ENCODE results near the gene ZNF614.
"Not testable (repeated sequence)": the region's sequence is repeated elsewhere in the genome, so short reads cannot be mapped to it uniquely, and the experiment has no call there.

DNA sequence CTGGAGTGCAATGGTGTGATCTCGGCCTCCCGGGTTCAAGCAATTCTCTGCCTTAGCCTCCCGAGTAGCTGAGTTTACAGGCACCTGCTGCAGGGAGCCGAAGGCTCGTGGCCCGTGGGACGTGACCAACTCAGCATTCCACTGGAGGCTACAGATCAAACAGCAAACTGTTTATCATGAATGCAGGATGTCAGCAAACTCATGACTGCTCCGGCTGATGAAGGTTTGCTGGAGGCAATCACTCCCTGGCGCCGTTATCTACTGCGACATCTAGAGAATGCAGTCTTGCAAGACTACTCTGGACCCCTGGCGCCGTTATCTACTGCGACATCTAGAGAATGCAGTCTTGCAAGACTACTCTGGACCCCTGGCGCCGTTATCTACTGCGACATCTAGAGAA, 52.4 kb downstream of the ZNF614 start:
- not testable (repeated sequence) for TF ChIP-seq CTCF (IDR thresholded peaks at IDR 0.05); EP300 (IDR thresholded peaks at IDR 0.05); POLR2A (IDR thresholded peaks at IDR 0.05; ENCODE audit: low read depth)
